ENCODE results near the gene CDH4. TPM values are rescaled to one million over a fixed set of nuclear protein-coding genes. Genes with fewer than 3 reads are reported as not detected.

CDH4 gene
- total RNA-seq, 4 donors from 2014 or later, result 0.13 to 0.38 (median 0.21) TPM; not detected in 1

DNA sequence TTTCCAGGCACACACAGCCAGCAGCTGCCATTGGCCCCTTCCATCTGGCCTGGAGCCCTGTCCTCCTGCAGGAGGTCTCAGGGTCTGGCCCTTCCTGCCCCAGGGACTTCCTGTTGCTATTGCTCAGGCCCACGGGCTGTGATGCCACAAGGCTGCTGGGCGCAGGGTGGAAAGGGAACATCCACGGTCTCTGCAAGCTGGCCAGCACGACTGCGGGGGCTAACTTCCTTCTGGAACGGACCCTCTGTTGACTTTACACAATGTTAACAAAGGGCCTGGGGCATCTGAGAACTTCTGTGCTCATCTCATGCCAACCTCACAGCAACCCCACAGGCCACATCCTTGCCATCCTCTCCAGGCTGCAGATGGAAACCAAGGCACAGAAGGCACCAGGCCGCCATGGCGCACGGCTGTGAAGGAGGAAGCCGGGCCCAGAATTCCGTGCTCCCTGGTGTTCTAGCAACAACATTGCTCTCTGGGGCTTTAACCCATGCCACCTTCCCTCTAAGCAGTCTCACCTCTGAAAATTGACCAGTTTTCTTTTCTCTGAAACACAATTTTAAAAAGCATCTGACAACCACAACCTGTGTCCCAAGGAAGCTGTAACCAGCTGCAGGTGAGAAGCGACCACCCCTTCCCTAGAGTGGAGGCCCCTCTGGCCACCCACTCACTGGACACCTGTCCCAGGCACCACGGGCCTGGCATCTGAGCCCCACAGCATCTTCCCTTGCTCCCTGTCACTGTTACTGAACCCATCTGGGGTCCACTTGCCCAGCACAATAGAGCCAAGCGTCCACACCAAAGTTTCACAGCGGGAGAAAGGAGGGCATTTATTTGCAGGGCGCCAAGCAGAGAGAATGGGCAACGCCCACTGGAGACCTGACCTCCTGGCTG is 261.3 kb downstream of the CDH4 start:
- Histone ChIP-seq H3K36me3 (no peaks in the 10 kb centered on the region), H3K9me3 (no peaks in the 10 kb centered on the region), H3K27ac (no peak overlapping the region), H3K4me1 (no peaks in the 10 kb centered on the region), H3K27me3 (peaks cover 0 to 13% (median 0%) of the 10 kb centered on the region in 4 donors), H3K4me3 (no peak overlapping the region)
- intact Hi-C loops (cut with DNase I), result no loop called here
- WGBS, 2 donors, result 78 to 84% methylated on average over 7 to 10 of the region's 17 CpGs
- no peak for DNase-seq
- TF ChIP-seq CTCF (IDR thresholded peaks at IDR 0.05) (no peak), POLR2A (IDR thresholded peaks at IDR 0.05) (no peak)

DNA sequence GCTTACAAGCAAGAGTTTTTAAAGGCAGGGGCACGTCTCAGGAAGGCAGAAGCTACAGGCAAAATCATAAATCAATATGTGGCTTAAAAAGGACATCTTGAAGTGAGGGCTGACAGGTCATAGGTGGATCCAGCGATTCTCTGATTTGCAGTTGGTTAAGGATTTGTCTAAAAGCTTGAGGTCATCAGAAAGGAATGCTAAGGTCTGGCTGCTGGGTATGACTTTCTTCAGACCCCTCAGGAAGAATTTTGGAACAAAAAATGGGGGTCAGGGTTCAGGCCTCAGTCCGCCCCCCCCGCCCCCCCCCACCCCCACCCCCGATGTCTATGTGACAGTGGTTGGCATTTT is 261.9 kb downstream of the CDH4 start:
- DNase-seq, result no peak
- no peak overlapping the region for H3K4me3 ChIP-seq
- peaks cover 0 to 12% (median 0%) of the 10 kb centered on the region in 4 donors for H3K27me3 ChIP-seq
- no peaks in the 10 kb centered on the region for H3K9me3 ChIP-seq
- intact Hi-C loops (cut with DNase I), result no loop called here
- WGBS, 2 donors, result 52 to 75% methylated on average over 2 to 5 of the region's 5 CpGs
- no peaks in the 10 kb centered on the region for H3K4me1 ChIP-seq
- no peaks in the 10 kb centered on the region for H3K36me3 ChIP-seq
- no peak for TF ChIP-seq POLR2A (IDR thresholded peaks at IDR 0.05)
- no peak for TF ChIP-seq CTCF (IDR thresholded peaks at IDR 0.05)
- H3K27ac ChIP-seq, result no peak overlapping the region

DNA sequence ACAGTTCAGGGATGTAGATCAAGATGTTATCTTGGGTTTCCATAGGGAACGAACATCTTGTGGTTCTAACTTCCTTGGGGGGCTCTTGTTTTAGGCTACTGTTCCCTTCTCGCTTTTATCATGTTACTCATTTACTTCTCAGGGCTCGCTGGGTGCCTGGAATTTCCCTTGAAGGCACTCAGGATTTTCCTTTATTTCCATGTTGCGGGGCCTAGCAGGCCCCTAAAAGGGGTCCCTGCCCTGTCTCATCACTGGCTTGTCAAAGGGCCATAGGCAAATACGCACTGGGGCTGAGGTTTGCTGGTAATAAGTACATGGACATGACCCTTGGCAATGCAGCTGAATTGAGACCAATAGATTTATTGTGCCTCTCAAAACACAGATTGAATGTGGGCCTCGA is 262.3 kb downstream of the CDH4 start:
- Histone ChIP-seq H3K4me3 (no peak overlapping the region), H3K27me3 (peaks cover 0 to 16% (median 0%) of the 10 kb centered on the region in 4 donors), H3K27ac (no peak overlapping the region), H3K36me3 (no peaks in the 10 kb centered on the region), H3K4me1 (no peaks in the 10 kb centered on the region), H3K9me3 (no peaks in the 10 kb centered on the region)
- TF ChIP-seq POLR2A (IDR thresholded peaks at IDR 0.05) (no peak), CTCF (IDR thresholded peaks at IDR 0.05) (no peak)
- intact Hi-C loops (cut with DNase I), result no loop called here
- WGBS, 2 donors, result 64 to 81% methylated on average over 2 to 6 of the region's 6 CpGs
- no peak for DNase-seq

- Histone ChIP-seq H3K4me3 (no peak overlapping the region), H3K4me1 (no peaks in the 10 kb centered on the region), H3K27me3 (peaks cover 0 to 21% (median 0%) of the 10 kb centered on the region in 4 donors), H3K27ac (no peak overlapping the region), H3K9me3 (no peaks in the 10 kb centered on the region), H3K36me3 (no peaks in the 10 kb centered on the region)
- no peak for DNase-seq
- 52 to 76% methylated on average over 6 to 9 of the region's 14 CpGs for WGBS, 2 donors
- intact Hi-C loops (cut with DNase I), result no loop called here
- TF ChIP-seq CTCF (IDR thresholded peaks at IDR 0.05) (no peak), POLR2A (IDR thresholded peaks at IDR 0.05) (no peak)
Measured at GRCh38 chr20:61514805-61515505, 262.9 kb downstream of the CDH4 start.

DNA sequence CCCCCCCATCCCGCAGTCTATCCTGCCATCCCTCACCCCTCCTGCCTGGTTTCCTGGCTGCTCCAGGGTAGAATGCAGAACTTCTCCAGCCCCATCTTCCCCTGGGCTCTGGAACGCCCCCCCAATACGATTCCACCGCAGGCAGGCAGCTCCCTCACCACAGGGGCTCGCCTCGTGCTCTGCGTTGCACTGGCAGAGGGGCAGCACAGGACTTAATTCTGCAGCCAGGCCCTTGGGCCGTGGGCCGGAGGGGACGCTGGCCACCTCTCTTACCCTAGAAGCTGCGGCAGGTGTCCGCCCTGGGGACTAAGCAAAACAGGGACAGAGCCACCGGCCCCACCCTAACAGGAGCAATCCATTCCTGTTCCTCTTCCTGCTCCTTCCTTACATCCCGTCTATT is 263.9 kb downstream of the CDH4 start:
- intact Hi-C loops (cut with DNase I), result no loop called here
- Histone ChIP-seq H3K27me3 (peaks cover 0 to 21% (median 0%) of the 10 kb centered on the region in 4 donors), H3K9me3 (no peaks in the 10 kb centered on the region), H3K36me3 (no peaks in the 10 kb centered on the region), H3K27ac (no peak overlapping the region), H3K4me1 (no peaks in the 10 kb centered on the region), H3K4me3 (no peak overlapping the region)
- no peak for DNase-seq
- TF ChIP-seq POLR2A (IDR thresholded peaks at IDR 0.05) (no peak), CTCF (IDR thresholded peaks at IDR 0.05) (no peak)
- 65 to 70% methylated on average over 6 to 8 of the region's 14 CpGs for WGBS, 2 donors
